ENCODE measurements around the gene NR3C2. TPM values are rescaled to one million over a fixed set of nuclear protein-coding genes. Genes with fewer than 3 reads are reported as not detected.

The NR3C2 gene
- polyA plus RNA-seq, 3 donors = 0.09 to 0.27 (median 0.20) TPM

DNA sequence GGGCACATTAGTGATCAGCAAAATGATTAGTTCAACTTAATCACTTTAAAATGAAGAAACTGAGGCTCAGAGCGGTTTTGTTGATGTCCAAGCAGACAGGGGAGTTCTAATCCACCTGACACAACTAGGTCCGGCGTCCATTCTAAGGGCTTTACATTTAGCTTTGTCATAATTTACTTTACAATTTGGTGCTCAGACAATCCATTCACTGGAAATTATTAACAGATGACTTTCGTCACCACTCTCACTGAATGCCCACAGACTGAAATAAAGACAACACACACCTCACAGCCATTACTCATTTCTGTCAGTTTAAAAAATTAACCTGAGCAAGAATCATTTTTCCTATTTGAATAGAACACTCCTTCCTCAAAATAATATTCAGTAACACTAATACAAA, 10.8 kb downstream of the NR3C2 start:
- Histone ChIP-seq H3K4me1 (ENCODE audit: control insufficient read depth in 1 of 2, insufficient read depth in 2 of 2, low read length in 2 of 2) (no peaks in the 10 kb centered on the region), H3K36me3 (replicated peaks in 1 of 2; ENCODE audit: control insufficient read depth in 1 of 2, insufficient read depth in 2 of 2, low read length in 2 of 2) (no peaks in the 10 kb centered on the region), H3K4me3 (replicated peaks in 1 of 3; ENCODE audit: low read depth in 2 of 3, low read length in 3 of 3) (no peak overlapping the region), H3K4me2 (replicated peaks; ENCODE audit: extremely low read depth, low read length, poor library complexity, severe bottlenecking) (no peak overlapping the region), H3K9ac (ENCODE audit: insufficient read depth, low read length, poor library complexity, severe bottlenecking) (no peak overlapping the region), H3K9me3 (replicated peaks in 1 of 2; ENCODE audit: control insufficient read depth in 1 of 2, insufficient read depth in 1 of 2, low read length in 2 of 2) (no peaks in the 10 kb centered on the region), H2AFZ (ENCODE audit: insufficient read depth, low read depth, low read length, poor library complexity, severe bottlenecking) (no peak overlapping the region), H3K27ac (ENCODE audit: low read depth in 1 of 2, low read length in 2 of 2) (no peak overlapping the region), H3K27me3 (ENCODE audit: control insufficient read depth in 2 of 2, insufficient read depth in 2 of 2, low read length in 2 of 2) (peaks cover 18 to 20% of the 10 kb centered on the region in 2 donors), H4K20me1 (ENCODE audit: insufficient read depth, low read length) (no peaks in the 10 kb centered on the region), H3K79me2 (ENCODE audit: insufficient read depth, low read length) (no peaks in the 10 kb centered on the region)
- intact Hi-C loops (cut with micrococcal nuclease) = no loop called here
- Mint-ChIP-seq H3K4me3 (no peak overlapping the region), H3K27ac (no peak overlapping the region), H3K36me3 (no peaks in the 10 kb centered on the region), H3K4me1 (no peaks in the 10 kb centered on the region), H3K27me3 (ENCODE audit: low read depth in 3 of 3) (peaks cover 12 to 39% (median 15%) of the 10 kb centered on the region in 3 donors), H3K9me3 (no peaks in the 10 kb centered on the region)
- DNase-seq = no peak
- TF ChIP-seq, protein P1, sequence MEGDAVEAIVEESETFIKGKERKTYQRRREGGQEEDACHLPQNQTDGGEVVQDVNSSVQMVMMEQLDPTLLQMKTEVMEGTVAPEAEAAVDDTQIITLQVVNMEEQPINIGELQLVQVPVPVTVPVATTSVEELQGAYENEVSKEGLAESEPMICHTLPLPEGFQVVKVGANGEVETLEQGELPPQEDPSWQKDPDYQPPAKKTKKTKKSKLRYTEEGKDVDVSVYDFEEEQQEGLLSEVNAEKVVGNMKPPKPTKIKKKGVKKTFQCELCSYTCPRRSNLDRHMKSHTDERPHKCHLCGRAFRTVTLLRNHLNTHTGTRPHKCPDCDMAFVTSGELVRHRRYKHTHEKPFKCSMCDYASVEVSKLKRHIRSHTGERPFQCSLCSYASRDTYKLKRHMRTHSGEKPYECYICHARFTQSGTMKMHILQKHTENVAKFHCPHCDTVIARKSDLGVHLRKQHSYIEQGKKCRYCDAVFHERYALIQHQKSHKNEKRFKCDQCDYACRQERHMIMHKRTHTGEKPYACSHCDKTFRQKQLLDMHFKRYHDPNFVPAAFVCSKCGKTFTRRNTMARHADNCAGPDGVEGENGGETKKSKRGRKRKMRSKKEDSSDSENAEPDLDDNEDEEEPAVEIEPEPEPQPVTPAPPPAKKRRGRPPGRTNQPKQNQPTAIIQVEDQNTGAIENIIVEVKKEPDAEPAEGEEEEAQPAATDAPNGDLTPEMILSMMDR (IDR thresholded peaks at IDR 0.05) = no peak
- WGBS (ENCODE audit: insufficient coverage) = 98% methylated on average over 4 of the region's 4 CpGs

DNA sequence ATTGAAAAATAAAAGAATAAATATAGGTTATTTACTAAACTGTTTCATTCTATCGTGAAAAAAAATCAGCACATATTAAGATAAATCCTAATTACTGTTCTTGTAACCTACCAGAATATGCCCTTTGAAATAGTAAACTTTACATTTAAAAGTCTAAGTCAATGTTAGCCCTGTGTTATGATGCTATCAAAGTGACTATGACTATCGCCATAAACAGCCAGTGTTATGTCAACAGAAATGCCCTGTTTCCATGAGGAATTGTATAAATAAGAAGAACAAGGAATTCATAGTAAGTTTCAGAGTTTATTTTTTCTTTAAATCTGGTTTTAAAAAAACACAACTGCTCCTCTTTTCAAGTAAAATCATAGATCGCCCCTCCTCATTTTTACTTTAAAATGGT, 11.4 kb downstream of the NR3C2 start:
- Histone ChIP-seq H2AFZ (ENCODE audit: insufficient read depth, low read depth, low read length, poor library complexity, severe bottlenecking) (no peak overlapping the region), H3K27ac (ENCODE audit: low read depth in 1 of 2, low read length in 2 of 2) (no peak overlapping the region), H3K9me3 (replicated peaks in 1 of 2; ENCODE audit: control insufficient read depth in 1 of 2, insufficient read depth in 1 of 2, low read length in 2 of 2) (no peaks in the 10 kb centered on the region), H3K4me3 (replicated peaks in 1 of 3; ENCODE audit: low read depth in 2 of 3, low read length in 3 of 3) (no peak overlapping the region), H3K4me2 (replicated peaks; ENCODE audit: extremely low read depth, low read length, poor library complexity, severe bottlenecking) (no peak overlapping the region), H3K9ac (ENCODE audit: insufficient read depth, low read length, poor library complexity, severe bottlenecking) (no peak overlapping the region), H3K79me2 (ENCODE audit: insufficient read depth, low read length) (no peaks in the 10 kb centered on the region), H4K20me1 (ENCODE audit: insufficient read depth, low read length) (no peaks in the 10 kb centered on the region), H3K36me3 (replicated peaks in 1 of 2; ENCODE audit: control insufficient read depth in 1 of 2, insufficient read depth in 2 of 2, low read length in 2 of 2) (no peaks in the 10 kb centered on the region), H3K4me1 (ENCODE audit: control insufficient read depth in 1 of 2, insufficient read depth in 2 of 2, low read length in 2 of 2) (no peaks in the 10 kb centered on the region), H3K27me3 (ENCODE audit: control insufficient read depth in 2 of 2, insufficient read depth in 2 of 2, low read length in 2 of 2) (peaks cover 17 to 18% of the 10 kb centered on the region in 2 donors)
- Mint-ChIP-seq H3K4me3 (no peak overlapping the region), H3K36me3 (no peaks in the 10 kb centered on the region), H3K4me1 (no peaks in the 10 kb centered on the region), H3K27ac (no peak overlapping the region), H3K27me3 (ENCODE audit: low read depth in 3 of 3) (peaks cover 9 to 36% (median 15%) of the 10 kb centered on the region in 3 donors), H3K9me3 (no peaks in the 10 kb centered on the region)
- TF ChIP-seq, protein P1 (IDR thresholded peaks at IDR 0.05) = no peak
- WGBS (ENCODE audit: insufficient coverage) = no CpG with 5 or more reads among the region's 3 CpGs
- DNase-seq = no peak
- intact Hi-C loops (cut with micrococcal nuclease) = no loop called here
